ENCODE measurements around the gene MAMDC4. TPM values are rescaled to one million over a fixed set of nuclear protein-coding genes. Genes with fewer than 3 reads are reported as not detected.
"Not testable (repeated sequence)": the region's sequence is repeated elsewhere in the genome, so short reads cannot be mapped to it uniquely, and the experiment has no call there.

The MAMDC4 gene
- total RNA-seq, 8 experiments from 2014 or later: 1.5 to 10.3 (median 4.7) TPM

DNA sequence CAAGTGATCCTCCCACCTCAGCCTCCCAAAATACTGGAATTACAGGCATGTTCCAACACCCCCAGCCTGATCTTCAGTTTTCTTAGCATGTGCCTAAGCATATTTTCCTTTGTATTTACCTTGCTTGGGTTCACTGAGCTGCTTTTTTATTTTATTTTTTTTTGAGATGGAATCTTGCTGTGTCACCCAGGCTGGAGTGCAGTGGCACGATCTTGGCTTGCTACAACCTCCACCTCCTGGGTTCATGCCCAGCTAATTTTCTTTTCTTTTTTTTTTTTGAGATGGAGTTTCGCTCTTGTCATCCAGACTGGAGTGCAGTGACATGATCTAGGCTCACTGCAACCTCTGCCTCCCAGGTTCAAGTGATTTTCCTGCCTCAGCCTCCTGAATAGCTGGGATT lies 17.5 kb downstream of the MAMDC4 start:
- peaks cover 11 to 12% of the 10 kb centered on the region in 2 donors for H3K4me1 ChIP-seq (replicated peaks in 1 of 2)
- ATAC-seq (replicated peaks in 6 of 8); H3K27ac ChIP-seq; H3K4me3 ChIP-seq; in situ Hi-C loops (cut with MboI; ENCODE audit: low pct_unique_long_range_greater_than_20kb in 2 of 9, low sequenced_read_pairs in 9 of 9, unreplicated experiment in 9 of 9): not testable (repeated sequence)
- WGBS, 10 experiments: 47 to 100% (median 83%) methylated on average over 1 to 2 of the region's 2 CpGs; no CpG with 5 or more reads in 3 of the 10 experiments

DNA sequence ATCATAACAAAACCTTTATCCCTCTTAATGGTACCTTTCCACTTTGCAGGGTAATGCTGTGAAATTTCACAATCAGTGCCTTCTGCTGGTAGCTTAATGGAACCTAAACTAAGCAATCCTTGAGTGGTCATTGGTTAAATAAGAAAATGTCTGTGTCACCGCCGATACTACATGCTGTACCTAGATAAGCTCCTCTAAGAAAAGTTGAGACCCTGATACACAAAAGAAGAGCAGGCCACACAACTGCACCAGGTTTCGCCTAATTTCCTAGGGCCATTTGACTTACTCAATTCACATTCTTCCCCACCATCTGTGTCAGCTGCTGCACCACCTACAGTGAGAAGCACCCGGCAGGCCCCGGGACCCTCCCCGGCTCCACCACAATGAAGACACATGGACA lies 23.0 kb downstream of the MAMDC4 start:
- no peak for ATAC-seq (replicated peaks in 6 of 8)
- H3K4me3 ChIP-seq: no peak overlapping the region
- H3K4me1 ChIP-seq (replicated peaks in 1 of 2): no peaks in the 10 kb centered on the region
- 40 to 100% (median 83%) methylated on average over 1 to 5 of the region's 6 CpGs; no CpG with 5 or more reads in 2 of the 10 experiments for WGBS, 10 experiments
- in situ Hi-C loops (cut with MboI; ENCODE audit: low pct_unique_long_range_greater_than_20kb in 2 of 9, low sequenced_read_pairs in 9 of 9, unreplicated experiment in 9 of 9): no loop called here
- H3K27ac ChIP-seq: no peak overlapping the region

DNA sequence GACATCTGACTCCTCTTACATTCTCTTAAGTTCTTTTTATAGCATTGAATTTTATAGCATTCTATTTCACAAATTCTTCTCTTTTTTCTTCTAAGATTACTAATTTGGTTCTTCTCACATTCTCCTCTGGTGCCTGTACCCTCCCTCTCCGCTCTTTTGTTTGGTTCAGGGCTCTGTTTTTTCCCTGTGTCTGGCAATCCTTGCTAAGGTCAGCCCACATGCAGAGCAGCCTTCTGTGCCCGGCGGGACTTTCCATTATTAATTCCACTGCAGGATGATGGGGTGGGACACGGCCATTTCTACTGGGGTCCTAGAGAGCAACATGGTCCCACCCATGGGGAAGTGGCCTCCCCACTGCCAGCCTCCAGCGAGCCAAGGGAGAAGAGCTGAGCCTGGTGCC lies 24.3 kb downstream of the MAMDC4 start:
- Histone ChIP-seq H3K4me1 (replicated peaks in 1 of 2) (peaks cover under 1 to 3% of the 10 kb centered on the region in 2 donors), H3K27ac (no peak overlapping the region), H3K4me3 (no peak overlapping the region)
- ATAC-seq (replicated peaks in 6 of 8): no peak
- WGBS, 10 experiments: 21 to 100% (median 63%) methylated on average over 1 to 5 of the region's 5 CpGs
- in situ Hi-C loops (cut with MboI; ENCODE audit: low pct_unique_long_range_greater_than_20kb in 2 of 9, low sequenced_read_pairs in 9 of 9, unreplicated experiment in 9 of 9): no loop called here

DNA sequence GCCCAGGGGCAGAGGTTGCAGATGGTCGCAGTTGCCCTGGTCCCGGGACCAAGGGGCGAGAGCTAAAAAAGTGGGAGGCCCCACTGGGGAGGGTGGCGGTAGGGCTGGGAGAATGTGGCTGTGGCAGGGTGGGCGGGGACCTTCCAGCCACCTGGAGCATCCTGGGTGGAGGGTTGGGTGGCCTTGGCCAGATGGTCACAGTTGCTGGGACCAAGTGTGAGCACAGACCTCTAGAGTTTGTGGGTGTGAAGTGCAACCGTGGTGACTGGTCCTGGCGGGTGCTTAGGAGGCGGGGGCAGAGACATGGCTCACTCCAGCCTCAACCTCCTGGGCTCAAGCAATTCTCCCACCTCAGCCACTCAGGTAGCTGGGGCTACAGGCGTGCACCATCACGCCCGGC lies 28.5 kb downstream of the MAMDC4 start:
- Histone ChIP-seq H3K4me3 (no peak overlapping the region), H3K4me1 (replicated peaks in 1 of 2) (peaks cover 7 to 14% of the 10 kb centered on the region in 2 donors), H3K27ac (no peak overlapping the region)
- WGBS, 10 experiments: 78 to 100% (median 83%) methylated on average over 1 to 3 of the region's 11 CpGs; no CpG with 5 or more reads in 6 of the 10 experiments
- in situ Hi-C loops (cut with MboI; ENCODE audit: low pct_unique_long_range_greater_than_20kb in 2 of 9, low sequenced_read_pairs in 9 of 9, unreplicated experiment in 9 of 9): no loop called here
- peak in 1 of 8 experiments; percentile 9 for ATAC-seq (replicated peaks in 6 of 8)

DNA sequence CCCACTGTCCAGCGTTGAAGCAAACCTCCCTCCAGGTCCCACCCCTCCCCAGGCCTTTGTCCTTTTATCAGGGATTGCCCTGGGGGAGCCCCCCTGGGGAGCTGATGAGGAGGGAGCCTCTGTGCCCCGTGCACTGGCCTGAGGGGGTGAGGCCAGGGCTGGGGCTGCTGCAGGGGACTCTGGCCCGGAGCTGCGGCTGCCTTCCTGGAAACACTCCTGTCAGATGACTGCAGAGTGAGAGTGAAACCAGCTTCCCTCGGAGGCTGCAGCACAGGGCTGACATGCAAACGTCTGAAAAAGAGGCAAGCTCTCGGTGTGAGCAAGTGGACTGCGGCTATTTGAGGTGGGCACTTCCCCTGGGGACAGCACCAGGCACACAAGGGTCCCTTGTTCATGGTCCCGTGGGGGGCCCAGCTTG lies 29.6 kb downstream of the MAMDC4 start:
- H3K4me1 ChIP-seq (replicated peaks in 1 of 2): peaks cover 7 to 14% of the 10 kb centered on the region in 2 donors
- H3K27ac ChIP-seq: peak overlapping the region in 1 of 2 donors; percentile 78
- ATAC-seq (replicated peaks in 6 of 8): peak in 6 of 8 experiments; percentile 2 to 30 (median 6)
- no CpG with 5 or more reads among the region's 9 CpGs for WGBS, 10 experiments
- in situ Hi-C loops (cut with MboI; ENCODE audit: low pct_unique_long_range_greater_than_20kb in 2 of 9, low sequenced_read_pairs in 9 of 9, unreplicated experiment in 9 of 9): no loop called here
- H3K4me3 ChIP-seq: no peak overlapping the region

DNA sequence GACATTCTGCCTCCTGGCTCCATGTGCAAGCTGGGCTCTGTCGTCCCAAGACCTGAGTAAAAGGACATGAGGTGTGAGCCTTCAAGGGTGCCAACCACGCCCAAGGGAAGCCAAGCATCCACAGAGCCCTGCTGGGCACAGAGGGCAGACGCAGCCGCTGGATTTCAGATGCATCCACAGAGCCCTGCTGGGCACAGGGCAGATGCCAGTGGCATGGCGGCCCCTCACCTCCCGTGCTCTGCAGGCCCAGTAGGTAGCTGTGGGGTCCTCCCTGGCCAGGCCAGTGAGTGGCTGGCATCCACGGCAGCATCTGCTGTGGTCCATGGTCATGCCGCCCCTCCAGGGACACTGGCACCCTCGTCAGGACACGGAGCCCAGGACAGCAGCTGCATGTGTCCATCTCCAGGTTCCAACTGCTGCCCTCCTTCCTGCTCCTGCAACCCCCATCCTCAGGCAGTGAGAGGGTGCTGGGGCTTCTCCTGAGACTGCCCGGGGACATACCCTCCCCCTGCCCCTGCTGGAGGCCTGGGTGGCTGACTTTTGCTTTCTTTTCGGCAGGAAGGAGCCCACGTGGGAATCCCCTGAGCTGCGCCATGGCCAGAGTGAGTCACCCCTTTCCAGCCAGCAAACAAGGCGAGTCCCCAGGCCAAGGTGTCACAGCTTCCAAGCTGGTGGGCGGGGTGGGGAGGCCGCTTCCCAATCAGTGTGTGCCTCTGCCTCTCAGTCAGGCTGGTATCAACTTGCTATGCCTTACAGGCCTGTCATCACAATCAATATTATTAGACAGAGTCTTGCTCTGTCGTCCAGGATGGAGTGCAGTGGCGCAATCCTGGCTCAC lies 30.2 kb downstream of the MAMDC4 start:
- H3K4me1 ChIP-seq (replicated peaks in 1 of 2): peaks cover 9 to 15% of the 10 kb centered on the region in 2 donors
- peak; percentile 0 to 65 (median 56) for ATAC-seq (replicated peaks in 6 of 8)
- in situ Hi-C loops (cut with MboI; ENCODE audit: low pct_unique_long_range_greater_than_20kb in 2 of 9, low sequenced_read_pairs in 9 of 9, unreplicated experiment in 9 of 9): no loop called here
- WGBS, 10 experiments: 7 to 73% (median 68%) methylated on average over 6 to 13 of the region's 19 CpGs; no CpG with 5 or more reads in 7 of the 10 experiments
- H3K27ac ChIP-seq: peak overlapping the region; percentile 19 to 78
- peak overlapping the region in 1 of 5 donors; percentile 1 for H3K4me3 ChIP-seq

DNA sequence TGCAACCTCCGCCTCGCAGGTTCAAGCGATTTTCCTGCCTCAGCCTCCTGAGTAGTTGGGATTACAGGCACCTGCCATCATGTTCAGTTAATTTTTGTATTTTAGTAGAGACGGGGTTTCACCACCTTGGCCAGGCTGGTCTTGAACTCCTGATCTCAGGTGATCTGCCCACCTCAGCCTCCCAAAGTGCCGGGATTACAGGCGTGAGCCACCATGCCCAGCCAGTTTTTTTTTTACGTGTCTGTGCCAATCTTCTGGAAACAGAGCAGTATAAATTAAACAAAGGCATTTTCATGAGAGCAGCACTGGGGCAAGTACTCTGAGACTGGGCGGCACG lies 30.8 kb downstream of the MAMDC4 start:
- Histone ChIP-seq H3K4me3 (peak overlapping the region in 1 of 5 donors; percentile 1), H3K27ac (peak overlapping the region in 1 of 2 donors; percentile 78), H3K4me1 (replicated peaks in 1 of 2) (peaks cover 12 to 21% of the 10 kb centered on the region in 2 donors)
- WGBS, 10 experiments: 60 to 100% (median 88%) methylated on average over 1 to 3 of the region's 9 CpGs; no CpG with 5 or more reads in 4 of the 10 experiments
- in situ Hi-C loops (cut with MboI; ENCODE audit: low pct_unique_long_range_greater_than_20kb in 2 of 9, low sequenced_read_pairs in 9 of 9, unreplicated experiment in 9 of 9); ATAC-seq (replicated peaks in 6 of 8): not testable (repeated sequence)

DNA sequence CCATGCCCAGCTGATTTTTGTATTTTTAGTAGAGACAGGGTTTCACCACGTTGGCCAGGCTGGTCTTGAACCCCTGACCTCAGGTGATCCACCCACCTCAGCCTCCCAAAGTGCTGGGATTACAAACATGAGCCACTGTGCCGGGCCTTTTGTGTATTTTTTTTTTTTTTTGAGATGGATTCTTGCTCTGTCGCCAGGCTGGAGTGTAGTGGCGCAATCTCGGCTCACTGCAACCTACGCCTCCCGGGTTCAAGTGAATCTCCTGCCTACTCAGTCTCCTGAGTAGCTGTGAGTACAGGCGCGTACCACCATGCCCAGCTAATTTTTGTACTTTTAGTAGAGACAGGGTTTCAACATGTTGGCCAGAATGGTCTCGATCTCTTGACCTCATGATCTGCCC lies 31.5 kb downstream of the MAMDC4 start:
- H3K4me3 ChIP-seq; H3K27ac ChIP-seq; in situ Hi-C loops (cut with MboI; ENCODE audit: low pct_unique_long_range_greater_than_20kb in 2 of 9, low sequenced_read_pairs in 9 of 9, unreplicated experiment in 9 of 9); ATAC-seq (replicated peaks in 6 of 8): not testable (repeated sequence)
- WGBS, 10 experiments: 86 to 100% (median 89%) methylated on average over 1 to 10 of the region's 10 CpGs; no CpG with 5 or more reads in 5 of the 10 experiments
- peaks cover 12 to 21% of the 10 kb centered on the region in 2 donors for H3K4me1 ChIP-seq (replicated peaks in 1 of 2)

DNA sequence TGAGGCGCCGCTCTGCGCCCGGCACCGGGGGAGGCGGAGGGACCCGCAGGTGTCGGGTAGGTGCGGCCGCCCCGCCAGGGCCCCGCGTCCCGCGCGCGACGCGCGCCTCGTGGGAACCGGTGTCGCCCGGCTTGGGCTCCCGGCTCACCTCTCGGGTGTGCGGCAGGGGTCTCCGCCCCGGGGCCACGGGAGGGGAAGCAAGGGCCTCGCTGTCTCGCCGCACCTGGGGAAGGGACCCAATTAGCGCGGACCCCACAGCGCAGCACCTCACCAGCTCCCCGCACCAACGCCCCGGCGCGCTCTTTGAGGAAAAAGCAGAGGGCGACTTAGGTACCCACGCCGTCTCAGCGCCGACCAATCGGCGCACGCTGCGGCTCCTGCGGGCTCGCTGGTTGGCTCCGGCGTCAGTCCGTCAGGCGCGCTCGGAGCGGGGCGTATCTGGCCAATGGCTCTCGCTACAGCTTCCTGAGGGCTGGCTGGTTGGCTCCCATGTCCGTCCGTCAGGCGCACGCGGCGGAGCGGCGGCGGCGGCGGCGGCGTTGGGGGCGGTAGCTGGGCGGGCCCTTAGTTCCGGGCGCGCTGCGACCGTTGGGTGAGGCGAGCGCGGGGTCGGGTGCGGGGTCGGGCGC lies 33.9 kb downstream of the MAMDC4 start, which contains the start of gene TRAF2:
TRAF2 (plus strand) TSS at position 567 of the 629 bp plus-strand sequence. CDS start 12,225 bp downstream, outside the sequence.
- H3K4me3 ChIP-seq: peak within 1 kb of the TSS; percentile 55 to 90 (median 73)
- WGBS, 10 experiments: 0% methylated on average over 1 to 4 of the region's 88 CpGs; no CpG with 5 or more reads in 8 of the 10 experiments
- peak within 1 kb of the TSS in 1 of 2 donors; percentile 67 for H3K27ac ChIP-seq
- in situ Hi-C loops (cut with MboI; ENCODE audit: low pct_unique_long_range_greater_than_20kb in 2 of 9, low sequenced_read_pairs in 9 of 9, unreplicated experiment in 9 of 9): no loop called here
- peaks cover 12 to 21% of the 10 kb centered on the region in 2 donors for H3K4me1 ChIP-seq (replicated peaks in 1 of 2)
- ATAC-seq (replicated peaks in 6 of 8): peak; percentile 87 to 98 (median 91)

DNA sequence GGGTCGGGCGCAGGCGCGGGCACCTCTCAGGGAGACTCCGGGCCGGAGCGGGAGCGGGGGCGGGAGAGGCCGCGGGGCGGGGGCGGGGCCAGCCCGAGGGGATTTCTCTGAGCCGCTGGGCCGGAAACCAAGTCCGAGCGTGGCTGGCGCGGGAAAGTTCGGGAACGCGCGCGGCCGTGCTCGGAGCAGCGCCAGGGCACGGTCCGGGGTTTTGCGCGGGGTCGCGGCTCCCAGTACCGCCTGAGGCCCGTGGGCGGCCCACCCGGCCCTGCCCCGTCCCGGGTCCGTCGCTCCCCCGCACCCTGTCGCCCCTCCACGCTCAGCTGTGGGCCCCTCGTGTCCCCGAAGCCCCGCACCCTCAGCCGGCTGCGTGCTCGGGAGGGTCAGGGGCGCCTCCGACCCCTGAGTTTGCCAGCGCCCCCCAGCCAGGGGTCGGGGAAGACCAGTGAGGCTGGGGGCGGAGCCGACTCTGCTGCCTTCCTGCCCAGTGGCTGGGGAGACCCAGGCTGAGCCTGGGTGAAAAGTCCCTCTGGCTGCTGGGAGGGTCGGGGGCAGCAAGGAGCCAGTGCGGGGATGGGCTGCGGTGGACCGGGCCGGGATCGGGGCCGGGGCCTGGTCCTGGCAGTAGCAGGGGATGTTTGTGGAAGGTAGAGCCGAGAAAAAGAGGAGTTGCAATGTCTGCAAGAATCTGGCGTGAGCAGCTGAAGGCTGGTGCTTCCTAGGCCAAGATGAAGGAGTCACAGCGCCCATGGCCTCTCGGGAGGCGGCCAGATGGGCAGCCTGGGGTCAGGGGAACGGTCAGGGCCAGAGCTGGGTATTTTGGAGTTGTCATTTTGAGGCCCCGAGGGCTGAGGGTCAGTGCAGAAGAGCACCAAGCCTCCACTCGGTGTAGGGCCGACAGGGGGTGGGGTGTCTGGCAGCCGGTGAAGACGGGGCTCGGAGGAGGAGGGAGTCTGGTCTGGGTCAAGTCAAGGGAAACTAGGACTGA lies 34.8 kb downstream of the MAMDC4 start:
- WGBS, 10 experiments: 0% methylated on average over 1 to 3 of the region's 76 CpGs; no CpG with 5 or more reads in 8 of the 10 experiments
- peak overlapping the region; percentile 55 to 90 (median 73) for H3K4me3 ChIP-seq
- H3K4me1 ChIP-seq (replicated peaks in 1 of 2): peaks cover 8 to 14% of the 10 kb centered on the region in 2 donors
- peak; percentile 1 to 33 (median 3) for ATAC-seq (replicated peaks in 6 of 8)
- in situ Hi-C loops (cut with MboI; ENCODE audit: low pct_unique_long_range_greater_than_20kb in 2 of 9, low sequenced_read_pairs in 9 of 9, unreplicated experiment in 9 of 9): no loop called here
- peak overlapping the region in 1 of 2 donors; percentile 67 for H3K27ac ChIP-seq

DNA sequence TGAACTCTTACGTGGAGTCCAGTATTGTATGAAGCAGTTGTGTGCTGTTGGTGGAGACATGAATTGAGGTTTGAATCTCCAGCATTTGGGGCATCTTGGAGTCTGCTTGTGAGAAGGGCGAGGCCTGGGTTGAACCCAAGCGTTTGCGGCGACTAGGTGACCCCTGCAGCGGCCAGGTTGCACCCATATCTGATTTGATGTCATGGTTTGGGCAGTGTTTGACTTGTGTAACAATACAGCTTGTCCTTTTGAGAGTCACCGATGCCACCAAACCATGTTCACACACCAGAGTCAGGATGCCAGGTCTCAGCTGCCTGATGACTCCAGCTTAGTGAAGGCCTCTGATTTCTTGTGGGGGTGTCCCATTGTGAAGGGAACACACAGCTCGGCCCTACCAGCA lies 36.3 kb downstream of the MAMDC4 start:
- H3K4me3 ChIP-seq: no peak overlapping the region
- 83 to 86% (median 85%) methylated on average over 1 to 7 of the region's 8 CpGs; no CpG with 5 or more reads in 7 of the 10 experiments for WGBS, 10 experiments
- ATAC-seq (replicated peaks in 6 of 8): no peak
- no peak overlapping the region for H3K27ac ChIP-seq
- in situ Hi-C loops (cut with MboI; ENCODE audit: low pct_unique_long_range_greater_than_20kb in 2 of 9, low sequenced_read_pairs in 9 of 9, unreplicated experiment in 9 of 9): no loop called here
- peaks cover 7 to 8% of the 10 kb centered on the region in 2 donors for H3K4me1 ChIP-seq (replicated peaks in 1 of 2)

DNA sequence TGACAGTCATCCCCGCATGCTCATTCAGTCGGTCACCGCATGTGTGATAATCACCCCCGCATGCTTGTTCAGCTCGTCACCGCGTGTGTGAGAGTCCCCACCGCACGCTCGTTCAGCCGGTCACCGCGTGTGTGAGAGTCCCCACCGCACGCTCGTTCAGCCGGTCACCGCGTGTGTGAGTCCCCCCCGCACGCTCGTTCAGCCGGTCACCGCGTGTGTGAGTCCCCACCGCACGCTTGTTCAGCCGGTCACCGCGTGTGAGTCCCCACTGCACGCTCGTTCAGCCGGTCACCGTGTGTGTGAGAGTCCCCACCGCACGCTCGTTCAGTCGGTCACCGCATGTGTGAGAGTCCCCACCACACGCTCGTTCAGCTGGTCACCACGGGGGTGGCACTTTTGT lies 37.7 kb downstream of the MAMDC4 start:
- Histone ChIP-seq H3K4me3 (no peak overlapping the region), H3K27ac (no peak overlapping the region), H3K4me1 (replicated peaks in 1 of 2) (peaks cover 7 to 8% of the 10 kb centered on the region in 2 donors)
- ATAC-seq (replicated peaks in 6 of 8): no peak
- in situ Hi-C loops (cut with MboI; ENCODE audit: low pct_unique_long_range_greater_than_20kb in 2 of 9, low sequenced_read_pairs in 9 of 9, unreplicated experiment in 9 of 9): no loop called here
- WGBS, 10 experiments: 72 to 97% (median 93%) methylated on average over 2 to 15 of the region's 42 CpGs; no CpG with 5 or more reads in 3 of the 10 experiments
